GM12878 (cell line): ENCODE results near the gene ZNF548. TPM values are rescaled to one million over a fixed set of nuclear protein-coding genes. Genes with fewer than 3 reads are reported as not detected.
A peak's percentile ranks its signal among the peaks of the same experiment; 100 is the strongest.

ENCODE experiments used
- ATAC-seq: fragments of 200-7000 bp; cut with Tn5 transposase; 3 replicates; pipeline ENCODE4 v1.9.1; 2020; ENCODE audit warnings: mild to moderate bottlenecking, moderate library complexity
- BruUV-seq: library from RNA; stranded (reverse); fragments of 400-500 nt; replicated peaks from 2 replicates; lab custom pipeline; 2021; lab: Mats Ljungman, UMichigan
- CTCF ChIA-PET: fragments of 300-600 bp; sonication (Branson Sonifier 250); formaldehyde crosslinking; extraction: SDS; loops from one replicate; lab custom pipeline; 2021; ENCODE audit warnings: inconsistent platforms; lab: Yijun Ruan, JAX
- POLR2A ChIA-PET: fragments of 350-600 bp; formaldehyde crosslinking; extraction: SDS; loops from one replicate; lab custom pipeline; 2021; ENCODE audit warnings: inconsistent platforms; lab: Charles Lee
- RAD21 ChIA-PET: fragments of 300-600 bp; sonication (Branson Sonifier 250); formaldehyde crosslinking; loops from one replicate; lab custom pipeline; 2023; ENCODE audit warnings: antibody characterized with exemption; ENCODE audit not compliant: unreplicated experiment; lab: Charles Lee
- SMC1A ChIA-PET: fragments of 300-600 bp; sonication (Branson Sonifier 250); formaldehyde crosslinking; loops from one replicate; lab custom pipeline; 2023; ENCODE audit not compliant: unreplicated experiment, uncharacterized antibody; lab: Charles Lee
- DNase-seq: peaks from one replicate; pipeline ENCODE4 v3.0.0-alpha.2; 2011; ENCODE audit warnings: low read depth, low spot score
- FAIRE-seq: peaks from 3 replicates; lab custom pipeline; 2011; peaks lifted over from hg19 to GRCh38; lab: Jason Lieb, UNC
- H2AFZ ChIP-seq: 2 replicates; pipeline ENCODE4 v1.6.0; 2011; ENCODE audit warnings: low read depth, low read length, control low read depth; ENCODE audit not compliant: control insufficient read depth
- H3K27ac ChIP-seq: 2 replicates; pipeline ENCODE4 v1.5.1; 2011; ENCODE audit warnings: control low read depth; ENCODE audit not compliant: control insufficient read depth, insufficient read depth
- H3K27me3 ChIP-seq, 2 experiments: replicated peaks in 1 of 2; 2 replicates each; pipeline versions ENCODE4 v1.6.0 to v1.6.1; 2011; ENCODE audit warnings: low read length in 1 of 2; ENCODE audit not compliant: control insufficient read depth in 2 of 2, insufficient read depth in 2 of 2
- H3K36me3 ChIP-seq, 2 experiments: 2 replicates each; pipeline ENCODE4 v1.5.1; 2011; ENCODE audit warnings: low read length in 1 of 2; ENCODE audit not compliant: control insufficient read depth in 2 of 2, insufficient read depth in 2 of 2
- H3K4me1 ChIP-seq: 2 replicates; pipeline ENCODE4 v1.6.1; 2011; ENCODE audit warnings: mild to moderate bottlenecking, low read length, moderate library complexity, mixed read lengths; ENCODE audit not compliant: control insufficient read depth, insufficient read depth
- H3K4me2 ChIP-seq: 2 replicates; pipeline ENCODE4 v1.6.0; 2011; ENCODE audit warnings: control low read depth; ENCODE audit not compliant: control insufficient read depth, insufficient read depth
- H3K4me3 ChIP-seq: fragments of 200-600 bp; sonication (generic); 2 replicates; pipeline ENCODE4 v1.5.1; 2016
- H3K79me2 ChIP-seq: 2 replicates; pipeline ENCODE4 v1.6.0; 2011; ENCODE audit warnings: low read length; ENCODE audit not compliant: control insufficient read depth, insufficient read depth
- H3K9ac ChIP-seq: 2 replicates; pipeline ENCODE4 v1.8.0; 2011; ENCODE audit warnings: low read length, control low read depth, mixed read lengths; ENCODE audit not compliant: control insufficient read depth, insufficient read depth
- H3K9me3 ChIP-seq: replicated peaks from 3 replicates; pipeline ENCODE4 v1.5.1; 2011; ENCODE audit warnings: mild to moderate bottlenecking, low read length; ENCODE audit not compliant: control insufficient read depth, insufficient read depth
- H4K20me1 ChIP-seq: 2 replicates; pipeline ENCODE4 v1.6.0; 2011; ENCODE audit not compliant: control insufficient read depth, insufficient read depth
- IKZF2 ChIP-seq, 2 experiments: fragments of 450-650 bp; IDR thresholded peaks; 2 replicates each; pipeline ENCODE4 v1.6.1; 2017; ENCODE audit warnings: mild to moderate bottlenecking in 2 of 2, moderate library complexity in 2 of 2
- RCOR1 ChIP-seq: conservative IDR thresholded peaks from 2 replicates; pipeline ENCODE4 v1.6.1; 2012; ENCODE audit warnings: low read depth, low read length, improper control_type of control experiment
- whole genome bisulfite sequencing: methylation state at CpG from one replicate; pipeline ENCODE4 v1.1.6; 2016; ENCODE audit warnings: low lambda C conversion rate; ENCODE audit not compliant: insufficient replicate concordance, insufficient coverage; ENCODE audit errors: missing lambda C conversion rate; 5-methylcytosine and 5-hydroxymethylcytosine counted together
- in situ Hi-C: fragments of 300-500 bp; cut with MboI; formaldehyde crosslinking; loops from 9 replicates; pipeline ENCODE4 v1.14.3; 2018; ENCODE audit warnings: mixed read lengths
- intact Hi-C: fragments of 100-400 bp; cut with micrococcal nuclease; formaldehyde crosslinking; loops from one replicate; pipeline ENCODE4 v1.14.2; 2022; ENCODE audit not compliant: unreplicated experiment
- polyA plus RNA-seq, 11 experiments: library from polyadenylated mRNA; depleted of rRNA in 4 of 11; unstranded in 6 of 11; stranded (reverse) in 5 of 11; fragments of >200 nt; fragmentation: Nextera tagmentation in 4 of 11; fragmentation: Illumina TruSeq in 1 of 11; extraction: Ambion mirVana in 4 of 11; extraction: Trizol in 1 of 11; gene quantifications; 1 replicate in 1 of 11; 2 replicates in 10 of 11; pipeline versions ENCODE4 v1.2.1 to v1.2.3, GENCODE V29; 2011 to 2016; ENCODE audit warnings: inconsistent platforms in 2 of 11, missing spikeins in 2 of 11, low read depth in 1 of 11
- total RNA-seq, 4 experiments: library from RNA; depleted of rRNA in 3 of 4; stranded (reverse); fragments of >200 nt in 3 of 4; fragmentation: Illumina TruSeq in 1 of 4; extraction: Trizol in 1 of 4; gene quantifications; 2 replicates each; pipeline versions ENCODE4 v1.2.1 to v1.2.3, GENCODE V29; 2013 to 2021

The ZNF548 gene
- total and polyA plus RNA-seq, 10 of the 15 experiments (the other 5 are each of a cell fraction or from before 2014, with no cell fraction given): 3.9 to 44.8 (median 16.5) TPM

DNA sequence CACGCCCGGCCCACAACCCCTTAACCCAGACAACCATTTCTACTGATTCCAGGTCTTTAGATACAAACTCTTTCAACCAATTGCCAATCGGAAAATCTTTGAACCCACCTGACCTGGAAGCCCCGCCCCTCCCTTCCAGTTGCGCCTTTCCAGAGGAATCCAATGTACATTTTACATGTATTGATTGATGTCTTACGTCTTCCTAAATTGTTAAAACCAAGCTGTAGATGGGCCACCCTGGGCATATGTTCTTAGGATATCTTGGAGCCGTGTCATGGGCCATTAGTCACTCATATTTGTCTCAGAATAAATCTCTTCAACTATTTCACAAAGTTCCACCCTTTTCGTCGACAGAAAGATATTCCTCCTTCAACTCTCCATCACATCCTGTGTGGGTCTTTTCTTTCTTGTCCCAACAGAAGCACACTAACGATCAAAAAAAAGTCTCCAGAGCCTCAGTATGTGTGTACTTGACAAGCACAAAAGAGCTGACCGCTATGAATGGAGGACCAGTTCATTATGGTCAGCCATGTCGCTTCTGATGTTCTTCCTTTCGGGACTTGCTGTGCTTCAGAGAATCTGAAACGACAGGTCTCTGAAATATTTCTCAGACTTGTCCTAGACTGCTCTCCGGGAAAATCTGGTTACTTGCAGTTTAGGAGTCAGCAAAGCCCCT lies 44.9 kb downstream of the ZNF548 start:
- H3K79me2 ChIP-seq: peaks cover 17% of the 10 kb centered on the region
- in situ Hi-C loops: no loop called here
- H3K4me2 ChIP-seq: peak overlapping the region; percentile 86
- CTCF ChIA-PET: interaction anchor here (1.3 to 1.5 kb wide), 2 partner anchors 28 to 42 kb away, joined by 3 to 4 read pairs; no protein-coding TSS in a partner anchor
- H3K9me3 ChIP-seq: peaks cover 3% of the 10 kb centered on the region; the same call in 2 of the 3 replicates
- TF ChIP-seq RCOR1: no peak
- peak in 1 of 2 experiments; percentile 20; a peak in 1 of 4 replicates for TF ChIP-seq IKZF2 (IDR thresholded peaks at IDR 0.05)
- ATAC-seq (peak; percentile 29), DNase-seq (no peak), FAIRE-seq (peak; percentile 66)
- TSS peak; percentile 95 for BruUV-seq
- no peaks in the 10 kb centered on the region; the same call in 1 of the 2 replicates for H4K20me1 ChIP-seq
- 43% methylated on average over 15 of the region's 15 CpGs for WGBS
- peak overlapping the region; percentile 73 for H3K4me3 ChIP-seq
- peak overlapping the region; percentile 38 for H3K27ac ChIP-seq
- SMC1A ChIA-PET: interaction anchor here (0.8 to 1.5 kb wide), 2 partner anchors 10 to 25 kb away, joined by 3 to 4 read pairs; no protein-coding TSS in a partner anchor
- H2AFZ ChIP-seq: peak overlapping the region; percentile 97
- peaks cover 5% of the 10 kb centered on the region; the same call in 1 of the 2 replicates for H3K4me1 ChIP-seq
- POLR2A ChIA-PET: interaction anchor here (0.6 to 1.7 kb wide), 7 partner anchors 45 to 481 kb away, joined by 3 to 5 read pairs (median 3); partner anchors contain the start of genes ZNF304, ZNF417, ZNF548 and ZNF671
- no peaks in the 10 kb centered on the region for H3K27me3 ChIP-seq
- RAD21 ChIA-PET: interaction anchor here (0.8 to 1.6 kb wide), 2 partner anchors 45 to 84 kb away, joined by 3 to 4 read pairs; partner anchors contain the start of genes ZNF304 and ZNF548
- intact Hi-C loops: no loop called here
- peak overlapping the region; percentile 61 for H3K9ac ChIP-seq
- H3K36me3 ChIP-seq: peaks cover 0 to 5% of the 10 kb centered on the region in 2 experiments; a peak in 1 of 4 replicates
